Caco-2 (cell line): ENCODE data around the gene EML5. TPM values are rescaled to one million over a fixed set of nuclear protein-coding genes. Genes with fewer than 3 reads are reported as not detected.
"Not testable (repeated sequence)": the region's sequence is repeated elsewhere in the genome, so short reads cannot be mapped to it uniquely, and the experiment has no call there.

ENCODE experiments used
- BruUV-seq: library from RNA; stranded (reverse); fragments of 400-500 nt; replicated peaks from 2 replicates; lab custom pipeline; 2021; lab: Mats Ljungman, UMichigan
- CTCF ChIA-PET: fragments of 300-600 bp; sonication (Branson Sonifier 250); formaldehyde crosslinking; loops from one replicate; lab custom pipeline; 2022; ENCODE audit warnings: antibody characterized with exemption; lab: Charles Lee
- POLR2A ChIA-PET: fragments of 300-600 bp; sonication (Branson Sonifier 250); formaldehyde crosslinking; loops from one replicate; lab custom pipeline; 2022; ENCODE audit warnings: antibody characterized with exemption; lab: Charles Lee
- DNase-seq, 2 experiments: peaks; one replicate each; pipeline versions ENCODE4 v3.0.0 to v3.0.0-alpha.2; 2020 to 2022
- H3K27me3 ChIP-seq: replicated peaks from 2 replicates; pipeline ENCODE4 v1.6.0; 2011; ENCODE audit warnings: low read length; ENCODE audit not compliant: control insufficient read depth, insufficient read depth
- H3K36me3 ChIP-seq: 2 replicates; pipeline ENCODE4 v1.5.1; 2011; ENCODE audit warnings: low read length; ENCODE audit not compliant: control insufficient read depth, insufficient read depth
- H3K4me1 ChIP-seq: fragments of 250-450 bp; sonication (Bioruptor Pico); 2 replicates; pipeline ENCODE4 v1.5.1; 2020; ENCODE audit warnings: mild to moderate bottlenecking
- H3K4me3 ChIP-seq: 2 replicates; pipeline ENCODE4 v1.5.1; 2011; ENCODE audit warnings: low read depth, mild to moderate bottlenecking, control low read depth, low read length
- H3K9me3 ChIP-seq: fragments of 250-450 bp; sonication (Bioruptor Pico); 2 replicates; pipeline ENCODE4 v1.5.1; 2020; ENCODE audit warnings: mild to moderate bottlenecking, moderate library complexity
- H3K27ac Mint-ChIP-seq: one replicate; pipeline ENCODE4 v1.8.0; 2022; ENCODE audit warnings: mixed read lengths; ENCODE audit not compliant: unreplicated experiment
- H3K27me3 Mint-ChIP-seq: one replicate; pipeline ENCODE4 v1.8.0; 2022; ENCODE audit warnings: mixed read lengths; ENCODE audit not compliant: insufficient read depth, unreplicated experiment
- H3K36me3 Mint-ChIP-seq: one replicate; pipeline ENCODE4 v1.8.0; 2022; ENCODE audit warnings: mild to moderate bottlenecking, mixed read lengths; ENCODE audit not compliant: insufficient read depth, unreplicated experiment
- H3K4me1 Mint-ChIP-seq: one replicate; pipeline ENCODE4 v1.8.0; 2022; ENCODE audit warnings: low read depth, mixed read lengths; ENCODE audit not compliant: unreplicated experiment
- H3K4me3 Mint-ChIP-seq: one replicate; pipeline ENCODE4 v1.8.0; 2022; ENCODE audit warnings: mild to moderate bottlenecking, moderate library complexity, mixed read lengths; ENCODE audit not compliant: unreplicated experiment
- H3K9me3 Mint-ChIP-seq: one replicate; pipeline ENCODE4 v1.8.0; 2022; ENCODE audit warnings: mixed read lengths; ENCODE audit not compliant: unreplicated experiment
- intact Hi-C: fragments of 100-400 bp; cut with micrococcal nuclease; formaldehyde crosslinking; loops from one replicate; pipeline ENCODE4 v1.10.0; 2022; ENCODE audit not compliant: unreplicated experiment
- total RNA-seq: library from RNA; stranded (reverse); gene quantifications from 2 replicates; pipeline ENCODE4 v1.2.3, GENCODE V29; 2022
- TF ChIP-seq, protein P1 (sequence below), 2 experiments: fragments of 200-600 bp in 1 of 2; IDR thresholded peaks; 1 replicate in 1 of 2; 2 replicates in 1 of 2; pipeline versions ENCODE4 v1.5.1 to v1.8.0; 2011 to 2022; ENCODE audit warnings: antibody characterized with exemption in 1 of 2, control low read depth in 1 of 2, inconsistent platforms in 1 of 2, low read depth in 1 of 2, low read length in 1 of 2, mild to moderate bottlenecking in 1 of 2, moderate library complexity in 1 of 2; ENCODE audit not compliant: insufficient read depth in 1 of 2, severe bottlenecking in 1 of 2, unreplicated experiment in 1 of 2

Gene EML5
- total RNA-seq, 1 experiment from 2014 or later: 0.11 TPM

DNA sequence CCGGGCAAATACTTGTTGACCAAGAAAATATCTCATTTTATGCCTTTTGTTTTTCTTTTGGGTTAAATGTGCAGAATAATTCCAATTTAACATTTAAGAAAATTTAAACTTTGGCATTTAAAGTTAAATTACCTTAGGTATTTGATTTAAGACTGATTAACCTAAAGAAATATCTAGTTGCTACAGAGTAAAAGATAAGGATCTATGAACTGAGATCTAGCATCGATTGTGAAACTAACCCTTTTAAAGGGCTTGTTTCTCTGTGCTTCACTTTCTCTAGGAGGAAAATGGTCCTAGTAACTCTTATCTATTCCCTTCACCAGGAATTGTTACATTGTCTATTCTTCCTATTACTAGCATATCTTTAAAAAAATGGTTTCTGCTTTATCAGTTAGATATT, 29.1 kb upstream of the EML5 start:
- Histone ChIP-seq H3K4me3 (no peak overlapping the region), H3K36me3 (no peaks in the 10 kb centered on the region), H3K27me3 (no peaks in the 10 kb centered on the region), H3K4me1 (peaks cover 5% of the 10 kb centered on the region), H3K9me3 (no peaks in the 10 kb centered on the region)
- no peak for DNase-seq
- H3K27me3 Mint-ChIP-seq: peaks cover 24% of the 10 kb centered on the region
- H3K36me3 Mint-ChIP-seq: no peaks in the 10 kb centered on the region
- H3K4me1 Mint-ChIP-seq: peaks cover 6% of the 10 kb centered on the region
- TF ChIP-seq, protein P1, sequence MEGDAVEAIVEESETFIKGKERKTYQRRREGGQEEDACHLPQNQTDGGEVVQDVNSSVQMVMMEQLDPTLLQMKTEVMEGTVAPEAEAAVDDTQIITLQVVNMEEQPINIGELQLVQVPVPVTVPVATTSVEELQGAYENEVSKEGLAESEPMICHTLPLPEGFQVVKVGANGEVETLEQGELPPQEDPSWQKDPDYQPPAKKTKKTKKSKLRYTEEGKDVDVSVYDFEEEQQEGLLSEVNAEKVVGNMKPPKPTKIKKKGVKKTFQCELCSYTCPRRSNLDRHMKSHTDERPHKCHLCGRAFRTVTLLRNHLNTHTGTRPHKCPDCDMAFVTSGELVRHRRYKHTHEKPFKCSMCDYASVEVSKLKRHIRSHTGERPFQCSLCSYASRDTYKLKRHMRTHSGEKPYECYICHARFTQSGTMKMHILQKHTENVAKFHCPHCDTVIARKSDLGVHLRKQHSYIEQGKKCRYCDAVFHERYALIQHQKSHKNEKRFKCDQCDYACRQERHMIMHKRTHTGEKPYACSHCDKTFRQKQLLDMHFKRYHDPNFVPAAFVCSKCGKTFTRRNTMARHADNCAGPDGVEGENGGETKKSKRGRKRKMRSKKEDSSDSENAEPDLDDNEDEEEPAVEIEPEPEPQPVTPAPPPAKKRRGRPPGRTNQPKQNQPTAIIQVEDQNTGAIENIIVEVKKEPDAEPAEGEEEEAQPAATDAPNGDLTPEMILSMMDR (IDR thresholded peaks at IDR 0.05; ENCODE audit: insufficient read depth in 1 of 2, low read depth in 1 of 2, low read length in 1 of 2, severe bottlenecking in 1 of 2, unreplicated experiment in 1 of 2): no peak
- intact Hi-C loops: loop anchor here (2.0 kb wide), 1 partner anchor 191 kb away; no protein-coding TSS in a partner anchor
- no peak overlapping the region for H3K4me3 Mint-ChIP-seq
- no TSS peak for BruUV-seq
- no peaks in the 10 kb centered on the region for H3K9me3 Mint-ChIP-seq
- ChIA-PET CTCF (no interaction called here), POLR2A (no interaction called here)
- H3K27ac Mint-ChIP-seq: no peak overlapping the region

DNA sequence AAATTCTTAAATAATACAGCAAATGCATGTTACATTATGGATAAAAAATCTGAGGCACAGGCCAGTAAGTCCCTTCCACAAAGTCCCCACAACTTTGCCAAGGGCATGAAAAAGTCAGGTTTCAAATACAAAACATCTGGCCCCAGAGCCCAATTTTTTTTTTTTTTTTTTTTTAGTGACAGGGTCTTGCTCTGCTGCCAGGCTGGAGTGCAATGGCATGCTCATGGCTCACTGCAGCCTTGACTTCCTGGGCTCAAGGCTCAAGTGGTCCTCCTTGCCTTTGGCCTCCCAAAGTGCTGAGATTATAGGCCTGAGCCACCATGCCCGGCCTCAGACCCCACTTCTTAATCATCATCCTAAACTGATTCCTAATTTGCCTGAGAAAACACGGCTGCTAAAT, 28.6 kb upstream of the EML5 start:
- TF ChIP-seq, protein P1 (IDR thresholded peaks at IDR 0.05; ENCODE audit: insufficient read depth in 1 of 2, low read depth in 1 of 2, low read length in 1 of 2, severe bottlenecking in 1 of 2, unreplicated experiment in 1 of 2): no peak
- no TSS peak for BruUV-seq
- Mint-ChIP-seq H3K27ac (no peak overlapping the region), H3K9me3 (no peaks in the 10 kb centered on the region), H3K27me3 (peaks cover 24% of the 10 kb centered on the region), H3K4me1 (peaks cover 6% of the 10 kb centered on the region), H3K4me3 (no peak overlapping the region), H3K36me3 (no peaks in the 10 kb centered on the region)
- H3K9me3 ChIP-seq: no peaks in the 10 kb centered on the region
- ChIA-PET CTCF (no interaction called here), POLR2A (no interaction called here)
- intact Hi-C loops: no loop called here
- no peak overlapping the region for H3K4me3 ChIP-seq
- peaks cover 5% of the 10 kb centered on the region for H3K4me1 ChIP-seq
- DNase-seq: no peak
- H3K36me3 ChIP-seq: no peaks in the 10 kb centered on the region
- no peaks in the 10 kb centered on the region for H3K27me3 ChIP-seq

DNA sequence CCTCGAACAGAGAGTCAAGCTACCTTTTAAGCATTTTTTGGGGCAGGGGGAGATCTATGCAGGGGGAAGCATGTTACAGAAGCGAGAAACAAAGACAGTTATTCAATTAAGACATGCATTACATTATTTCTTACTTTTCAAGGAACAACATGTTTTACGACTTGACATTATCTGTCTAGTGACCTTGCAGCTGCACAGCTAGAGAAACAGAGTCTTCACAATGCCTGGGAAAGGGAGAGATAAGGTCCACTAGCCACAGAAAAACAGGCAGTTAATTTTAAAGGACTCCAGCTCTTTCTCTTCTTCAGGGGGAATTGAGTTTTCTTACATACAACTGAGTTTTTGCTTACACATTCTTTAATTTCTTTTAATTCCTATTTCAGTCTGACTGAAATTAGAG, 26.9 kb upstream of the EML5 start:
- H3K27me3 ChIP-seq, CTCF ChIA-PET, H3K4me3 ChIP-seq, BruUV-seq, H3K36me3 ChIP-seq, DNase-seq, H3K36me3 Mint-ChIP-seq, H3K9me3 ChIP-seq, H3K4me3 Mint-ChIP-seq, H3K27ac Mint-ChIP-seq, intact Hi-C loops, H3K4me1 Mint-ChIP-seq, H3K4me1 ChIP-seq, H3K9me3 Mint-ChIP-seq, POLR2A ChIA-PET: not testable (repeated sequence)
- peaks cover 27% of the 10 kb centered on the region for H3K27me3 Mint-ChIP-seq

DNA sequence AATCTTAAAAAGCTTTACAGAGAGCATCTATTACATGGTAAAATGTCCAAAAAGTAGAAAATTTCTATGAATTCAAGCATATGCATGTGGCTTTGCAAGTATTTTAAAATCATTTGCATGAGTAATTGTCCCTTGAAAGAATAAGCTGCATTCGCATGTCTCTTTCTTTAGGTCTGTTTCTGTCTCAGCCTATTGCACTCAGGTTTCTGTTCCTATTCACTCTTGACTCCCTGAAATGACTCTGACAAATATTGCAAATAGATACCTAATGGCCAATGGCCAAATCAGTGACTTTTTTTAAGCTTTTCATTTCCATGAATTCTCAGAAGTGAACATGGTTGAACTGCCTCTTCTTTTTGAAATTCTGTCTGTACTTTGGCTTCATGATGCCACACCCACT, 25.3 kb upstream of the EML5 start:
- H3K4me3 Mint-ChIP-seq: no peak overlapping the region
- H3K4me1 Mint-ChIP-seq: no peaks in the 10 kb centered on the region
- Histone ChIP-seq H3K4me3 (no peak overlapping the region), H3K4me1 (no peaks in the 10 kb centered on the region), H3K36me3 (no peaks in the 10 kb centered on the region), H3K27me3 (no peaks in the 10 kb centered on the region), H3K9me3 (no peaks in the 10 kb centered on the region)
- no peak overlapping the region for H3K27ac Mint-ChIP-seq
- H3K27me3 Mint-ChIP-seq: peaks cover 27% of the 10 kb centered on the region
- TF ChIP-seq, protein P1 (IDR thresholded peaks at IDR 0.05; ENCODE audit: insufficient read depth in 1 of 2, low read depth in 1 of 2, low read length in 1 of 2, severe bottlenecking in 1 of 2, unreplicated experiment in 1 of 2): no peak
- no peak for DNase-seq
- H3K36me3 Mint-ChIP-seq: no peaks in the 10 kb centered on the region
- CTCF ChIA-PET: no interaction called here
- BruUV-seq: no TSS peak
- POLR2A ChIA-PET: no interaction called here
- intact Hi-C loops: no loop called here
- no peaks in the 10 kb centered on the region for H3K9me3 Mint-ChIP-seq
